Thymus (tissue), 11 donors: ENCODE data around the gene GRM6. TPM values are rescaled to one million over a fixed set of nuclear protein-coding genes. Genes with fewer than 3 reads are reported as not detected.

ENCODE experiments used
- DNase-seq, 9 donors: peaks; one replicate each; pipeline ENCODE4 v3.0.0-alpha.2; 2013; ENCODE audit warnings: low spot score in 9 of 9, low read depth in 6 of 9, missing footprints in 1 of 9
- H3K27ac ChIP-seq, 2 donors: one replicate each; pipeline ENCODE4 v1.5.1; 2013; ENCODE audit warnings: control low read depth in 1 of 2, low read depth in 1 of 2, low read length in 1 of 2, mild to moderate bottlenecking in 1 of 2, moderate library complexity in 1 of 2
- H3K27me3 ChIP-seq, 2 donors: one replicate each; pipeline ENCODE4 v1.5.1; 2013; ENCODE audit warnings: low read length in 1 of 2; ENCODE audit not compliant: control insufficient read depth in 2 of 2, insufficient read depth in 1 of 2
- H3K36me3 ChIP-seq, 2 donors: one replicate each; pipeline ENCODE4 v1.5.1; 2013; ENCODE audit warnings: low read length in 1 of 2, mild to moderate bottlenecking in 1 of 2, moderate library complexity in 1 of 2; ENCODE audit not compliant: control insufficient read depth in 2 of 2, insufficient read depth in 2 of 2
- H3K4me1 ChIP-seq, 2 donors: one replicate each; pipeline ENCODE4 v1.5.1; 2013; ENCODE audit warnings: low read length in 2 of 2; ENCODE audit not compliant: control insufficient read depth in 2 of 2, insufficient read depth in 2 of 2
- H3K4me3 ChIP-seq, 2 donors: one replicate each; pipeline ENCODE4 v1.5.1; 2013; ENCODE audit warnings: low read length in 2 of 2, control low read depth in 1 of 2, mild to moderate bottlenecking in 1 of 2
- H3K9me3 ChIP-seq, 2 donors: one replicate each; pipeline ENCODE4 v1.5.1; 2013; ENCODE audit warnings: low read length in 1 of 2, mild to moderate bottlenecking in 1 of 2; ENCODE audit not compliant: control insufficient read depth in 2 of 2, insufficient read depth in 1 of 2
- WGBS: extraction: QIAGEN DNeasy Blood & Tissue Kit; methylation state at CpG from one replicate; pipeline ENCODE4 v1.1.7; 2013; 5-methylcytosine and 5-hydroxymethylcytosine counted together
- polyA plus RNA-seq: library from polyadenylated mRNA; stranded (reverse); fragments of 200-250 nt; gene quantifications from one replicate; pipeline ENCODE4 v1.2.3, GENCODE V29; 2013
- total RNA-seq: library from RNA; stranded (reverse); fragments of 120-200 nt; gene quantifications from one replicate; pipeline ENCODE4 v1.2.4, GENCODE V29; 2013
- donor health status: healthy.

The GRM6 gene
- total and polyA plus RNA-seq, 2 donors = 0.02 TPM; not detected in 1

DNA sequence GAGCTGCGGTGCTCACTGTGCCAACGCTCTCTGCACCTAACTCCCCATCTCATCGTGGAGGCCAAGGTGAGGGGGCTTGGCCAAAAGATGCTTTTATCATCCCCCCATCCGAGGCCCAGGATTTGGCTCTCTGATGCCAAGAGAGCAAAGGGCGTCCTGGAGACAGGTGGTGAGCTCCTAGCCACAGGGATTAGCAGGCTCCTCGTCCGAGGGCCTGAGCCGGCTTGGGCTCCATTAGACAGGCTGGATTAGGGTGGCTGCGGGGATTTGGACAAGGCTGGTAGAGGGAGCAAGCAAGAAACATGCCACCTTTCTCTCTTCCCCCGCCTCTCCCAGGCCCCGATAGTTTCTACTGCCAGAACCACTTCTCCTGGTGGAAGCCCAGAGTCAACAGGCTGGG lies 1.0 kb upstream of the GRM6 start:
- H3K4me3 ChIP-seq = no peak overlapping the region
- no peak for DNase-seq
- 84% methylated on average over 11 of the region's 11 CpGs for WGBS
- H3K36me3 ChIP-seq = no peaks in the 10 kb centered on the region
- H3K4me1 ChIP-seq = no peaks in the 10 kb centered on the region
- peaks cover 2 to 18% of the 10 kb centered on the region in 2 donors for H3K9me3 ChIP-seq
- H3K27ac ChIP-seq = no peak overlapping the region
- peaks cover 25 to 45% of the 10 kb centered on the region in 2 donors for H3K27me3 ChIP-seq

- H3K27me3 ChIP-seq = peaks cover 25 to 45% of the 10 kb centered on the region in 2 donors
- WGBS = 10% methylated on average over 6 of the region's 6 CpGs
Measured at GRCh38 chr5:178995341-178995690, 196 bp upstream of the GRM6 start.

DNA sequence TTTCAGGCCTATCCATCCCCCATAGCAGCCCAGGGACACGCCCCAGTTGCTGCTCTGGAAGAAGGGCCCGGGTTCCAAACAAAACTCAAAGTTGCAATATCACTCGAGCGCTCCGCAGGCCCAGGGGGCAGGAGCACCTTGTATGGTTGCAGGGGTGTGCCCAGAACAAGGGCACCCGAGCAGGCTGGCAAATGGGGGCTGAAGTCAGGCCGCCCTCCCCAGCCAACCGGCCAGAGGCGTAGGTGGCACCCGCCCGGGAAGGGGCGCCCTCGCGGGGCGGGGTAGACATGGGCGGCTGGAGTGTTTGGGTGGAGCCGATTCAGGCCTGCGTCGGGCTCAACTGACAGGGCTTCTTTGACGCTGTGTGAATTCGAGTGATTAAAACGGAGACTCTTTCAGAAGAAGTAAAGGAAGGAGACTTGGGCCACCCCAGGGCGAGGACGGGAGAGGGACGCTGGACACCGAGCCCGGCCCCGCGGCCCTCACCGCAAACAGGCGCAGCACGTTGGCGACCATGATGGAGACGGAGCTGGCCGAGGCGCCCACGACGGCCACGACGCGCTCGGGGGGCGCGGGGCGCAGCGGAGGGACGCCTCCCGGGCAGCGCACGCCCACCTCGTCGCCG lies 1.1 kb downstream of the GRM6 start:
- Histone ChIP-seq H3K9me3 (peaks cover 3 to 33% of the 10 kb centered on the region in 2 donors), H3K27ac (no peak overlapping the region), H3K27me3 (peaks cover 25 to 45% of the 10 kb centered on the region in 2 donors), H3K4me3 (no peak overlapping the region), H3K4me1 (no peaks in the 10 kb centered on the region), H3K36me3 (no peaks in the 10 kb centered on the region)
- 30% methylated on average over 53 of the region's 53 CpGs for WGBS
- no peak for DNase-seq

More at GRCh38 chr5:178995341-178995690, 196 bp upstream of the GRM6 start:
- Histone ChIP-seq H3K9me3 (peaks cover 2 to 21% of the 10 kb centered on the region in 2 donors), H3K4me1 (no peaks in the 10 kb centered on the region), H3K27ac (no peak overlapping the region), H3K4me3 (no peak overlapping the region), H3K36me3 (no peaks in the 10 kb centered on the region)
- no peak for DNase-seq

GRCh38 chr5:178993236-178993765 lies 1.8 kb downstream of the GRM6 start:
- no peaks in the 10 kb centered on the region for H3K36me3 ChIP-seq
- H3K27ac ChIP-seq = no peak overlapping the region
- WGBS = 14% methylated on average over 20 of the region's 20 CpGs
- DNase-seq = no peak
- H3K4me3 ChIP-seq = no peak overlapping the region
- no peaks in the 10 kb centered on the region for H3K4me1 ChIP-seq
- peaks cover 3 to 36% of the 10 kb centered on the region in 2 donors for H3K9me3 ChIP-seq
- H3K27me3 ChIP-seq = peaks cover 25 to 45% of the 10 kb centered on the region in 2 donors

DNA sequence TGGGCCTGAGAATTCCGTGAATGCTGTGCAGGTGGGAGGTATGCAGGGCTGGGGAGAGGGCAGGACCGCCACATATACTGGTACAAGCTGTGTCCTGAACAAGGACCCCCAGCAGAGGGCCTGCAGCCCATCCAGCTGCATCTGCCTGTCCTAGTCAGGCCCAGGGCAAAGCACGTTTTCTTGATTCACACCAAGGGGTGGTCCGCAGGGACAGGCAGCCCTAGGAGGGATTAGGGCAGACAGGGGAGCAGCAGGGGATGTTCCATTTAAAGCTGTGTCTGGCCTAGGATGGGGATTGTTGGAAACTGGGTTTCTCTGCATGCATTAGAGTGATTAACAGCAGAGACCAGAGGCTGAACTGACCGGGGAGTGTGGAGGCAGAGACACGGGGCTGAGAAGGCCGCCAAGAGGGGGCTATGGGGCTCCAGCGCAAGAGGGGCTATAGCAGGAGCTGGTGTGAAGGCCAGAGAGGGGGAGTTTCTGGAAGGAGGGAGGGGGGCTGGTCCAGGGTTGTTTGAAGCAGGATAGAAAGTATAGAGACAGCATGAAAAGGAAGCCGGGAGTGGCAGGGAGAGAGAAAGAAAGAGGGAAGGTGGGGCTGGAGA lies 2.7 kb downstream of the GRM6 start:
- no peak for DNase-seq
- H3K4me1 ChIP-seq = no peaks in the 10 kb centered on the region
- no peak overlapping the region for H3K4me3 ChIP-seq
- WGBS = 83% methylated on average over 9 of the region's 9 CpGs
- peaks cover 25 to 45% of the 10 kb centered on the region in 2 donors for H3K27me3 ChIP-seq
- H3K9me3 ChIP-seq = peaks cover 3 to 39% of the 10 kb centered on the region in 2 donors
- no peaks in the 10 kb centered on the region for H3K36me3 ChIP-seq
- no peak overlapping the region for H3K27ac ChIP-seq

- no peaks in the 10 kb centered on the region for H3K4me1 ChIP-seq
Measured at GRCh38 chr5:178991190-178992145, 3.7 kb downstream of the GRM6 start.

DNA sequence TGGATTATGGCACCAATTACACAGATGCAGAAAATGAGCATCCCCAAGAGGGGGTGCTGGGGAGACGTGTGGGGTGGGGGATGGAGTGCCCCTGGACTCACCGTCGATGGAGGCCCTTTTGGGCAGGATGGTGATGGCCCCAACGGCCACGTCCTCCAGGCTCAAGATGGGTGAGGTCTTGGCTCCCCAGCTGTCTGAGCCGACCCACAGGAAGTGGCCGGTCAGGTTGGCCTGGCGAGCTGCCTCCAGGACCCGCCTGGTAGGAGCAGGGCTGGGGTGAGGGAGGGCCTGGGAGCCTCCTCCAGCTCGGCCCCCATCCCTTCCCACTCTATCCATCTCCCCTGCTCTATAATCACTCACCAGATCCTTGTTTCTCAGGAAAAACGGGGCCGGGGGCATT lies 4.6 kb downstream of the GRM6 start:
- Histone ChIP-seq H3K36me3 (no peaks in the 10 kb centered on the region), H3K27ac (no peak overlapping the region), H3K4me1 (no peaks in the 10 kb centered on the region), H3K4me3 (no peak overlapping the region), H3K9me3 (peaks cover 6 to 58% of the 10 kb centered on the region in 2 donors), H3K27me3 (peaks cover 23 to 29% of the 10 kb centered on the region in 2 donors)
- 95% methylated on average over 12 of the region's 12 CpGs for WGBS
- no peak for DNase-seq

More at GRCh38 chr5:178991190-178992145, 3.7 kb downstream of the GRM6 start:
- H3K27me3 ChIP-seq = peaks cover 25 to 39% of the 10 kb centered on the region in 2 donors
- no peak for DNase-seq
- H3K4me3 ChIP-seq = no peak overlapping the region
- no peak overlapping the region for H3K27ac ChIP-seq
- 93% methylated on average over 28 of the region's 28 CpGs for WGBS
- H3K9me3 ChIP-seq = peaks cover 3 to 49% of the 10 kb centered on the region in 2 donors
- no peaks in the 10 kb centered on the region for H3K36me3 ChIP-seq

- Histone ChIP-seq H3K27me3 (peaks cover 12 to 22% of the 10 kb centered on the region in 2 donors), H3K4me3 (no peak overlapping the region), H3K27ac (no peak overlapping the region), H3K9me3 (peaks cover 9 to 67% of the 10 kb centered on the region in 2 donors), H3K36me3 (no peaks in the 10 kb centered on the region), H3K4me1 (no peaks in the 10 kb centered on the region)
- 93% methylated on average over 7 of the region's 7 CpGs for WGBS
- no peak for DNase-seq
Measured at GRCh38 chr5:178989311-178989710, 5.8 kb downstream of the GRM6 start.
